CD14-positive monocyte (primary cell): ENCODE results near the gene FREM1. TPM values are rescaled to one million over a fixed set of nuclear protein-coding genes. Genes with fewer than 3 reads are reported as not detected.

Source experiments
- DNase-seq, 3 donors: peaks; one replicate each; pipeline ENCODE4 v3.0.0-alpha.2; 2011 to 2022
- H2AFZ ChIP-seq: 2 replicates; pipeline ENCODE4 v1.6.0; 2012; ENCODE audit warnings: mild to moderate bottlenecking, low read depth, low read length, inconsistent platforms; ENCODE audit not compliant: insufficient read depth, poor library complexity, severe bottlenecking
- H3K27ac ChIP-seq, 2 donors: 1 replicate in 1 of 2; 2 replicates in 1 of 2; pipeline ENCODE4 v1.5.1; 2012 to 2013; ENCODE audit warnings: low read length in 2 of 2, control low read depth in 1 of 2, inconsistent platforms in 1 of 2, low read depth in 1 of 2, mild to moderate bottlenecking in 1 of 2
- H3K27me3 ChIP-seq, 2 donors: one replicate each; pipeline versions ENCODE4 v1.6.0 to v1.6.1; 2011 to 2013; ENCODE audit warnings: low read length in 2 of 2; ENCODE audit not compliant: control insufficient read depth in 2 of 2, insufficient read depth in 2 of 2
- H3K36me3 ChIP-seq, 2 donors: replicated peaks in 1 of 2; 1 replicate in 1 of 2; 2 replicates in 1 of 2; pipeline versions ENCODE4 v1.5.1 to v1.6.1; 2012 to 2013; ENCODE audit warnings: low read length in 2 of 2, control low read depth in 1 of 2, inconsistent platforms in 1 of 2, mild to moderate bottlenecking in 1 of 2; ENCODE audit not compliant: insufficient read depth in 2 of 2, control insufficient read depth in 1 of 2
- H3K4me1 ChIP-seq, 2 donors: 1 replicate in 1 of 2; 2 replicates in 1 of 2; pipeline versions ENCODE4 v1.5.1 to v1.6.1; 2012 to 2013; ENCODE audit warnings: low read length in 2 of 2, control low read depth in 1 of 2, inconsistent platforms in 1 of 2, mild to moderate bottlenecking in 1 of 2, moderate library complexity in 1 of 2; ENCODE audit not compliant: insufficient read depth in 2 of 2, control insufficient read depth in 1 of 2
- H3K4me2 ChIP-seq: replicated peaks from 2 replicates; pipeline ENCODE3; 2012; ENCODE audit warnings: low read length, moderate library complexity, mild to moderate bottlenecking; ENCODE audit not compliant: poor library complexity, severe bottlenecking; ENCODE audit errors: extremely low read depth
- H3K4me3 ChIP-seq, 3 experiments: fragments of 200-600 bp in 1 of 3; sonication (generic) in 1 of 3; replicated peaks in 1 of 3; 1 replicate in 2 of 3; 2 replicates in 1 of 3; pipeline ENCODE4 v1.5.1; 2011 to 2013; ENCODE audit warnings: low read length in 3 of 3, mild to moderate bottlenecking in 3 of 3, control low read depth in 2 of 3, low read depth in 2 of 3, inconsistent platforms in 1 of 3, moderate library complexity in 1 of 3
- H3K79me2 ChIP-seq: 2 replicates; pipeline ENCODE4 v1.6.0; 2012; ENCODE audit warnings: mild to moderate bottlenecking, control low read depth, inconsistent platforms, low read length, moderate library complexity; ENCODE audit not compliant: insufficient read depth
- H3K9ac ChIP-seq: 2 replicates; pipeline ENCODE4 v1.6.0; 2017; ENCODE audit warnings: low read length, mild to moderate bottlenecking; ENCODE audit not compliant: insufficient read depth, poor library complexity, severe bottlenecking
- H3K9me3 ChIP-seq, 2 donors: replicated peaks in 1 of 2; 1 replicate in 1 of 2; 2 replicates in 1 of 2; pipeline versions ENCODE4 v1.5.1 to v1.6.1; 2012 to 2013; ENCODE audit warnings: low read length in 2 of 2, control low read depth in 1 of 2; ENCODE audit not compliant: control insufficient read depth in 1 of 2, insufficient read depth in 1 of 2
- H4K20me1 ChIP-seq: 2 replicates; pipeline ENCODE4 v1.6.0; 2012; ENCODE audit warnings: mild to moderate bottlenecking, low read length, control low read depth, moderate library complexity; ENCODE audit not compliant: insufficient read depth
- H3K27ac Mint-ChIP-seq, 7 donors: one replicate each; pipeline ENCODE4 v1.8.0; 2020; ENCODE audit warnings: mild to moderate bottlenecking in 7 of 7, mixed read lengths in 7 of 7, moderate library complexity in 6 of 7, inconsistent platforms in 2 of 7
- H3K27me3 Mint-ChIP-seq, 3 donors: one replicate each; pipeline ENCODE4 v1.8.0; 2021 to 2022; ENCODE audit warnings: low read depth in 3 of 3, mild to moderate bottlenecking in 3 of 3, mixed read lengths in 3 of 3, moderate library complexity in 3 of 3, inconsistent platforms in 1 of 3
- H3K36me3 Mint-ChIP-seq, 2 donors: one replicate each; pipeline ENCODE4 v1.8.0; 2020; ENCODE audit warnings: mixed read lengths in 2 of 2, inconsistent platforms in 1 of 2, mild to moderate bottlenecking in 1 of 2
- H3K4me1 Mint-ChIP-seq: one replicate; pipeline ENCODE4 v1.8.0; 2020; ENCODE audit warnings: mild to moderate bottlenecking, mixed read lengths
- H3K4me3 Mint-ChIP-seq, 2 donors: one replicate each; pipeline ENCODE4 v1.8.0; 2020; ENCODE audit warnings: mild to moderate bottlenecking in 2 of 2, mixed read lengths in 2 of 2, moderate library complexity in 1 of 2
- H3K9me3 Mint-ChIP-seq, 7 donors: one replicate each; pipeline ENCODE4 v1.8.0; 2020 to 2022; ENCODE audit warnings: mixed read lengths in 7 of 7, mild to moderate bottlenecking in 6 of 7, moderate library complexity in 6 of 7, inconsistent platforms in 2 of 7
- WGBS: methylation state at CpG from one replicate; pipeline ENCODE4 v1.1.5; 2013; ENCODE audit warnings: missing lambda C conversion rate; ENCODE audit not compliant: insufficient coverage; 5-methylcytosine and 5-hydroxymethylcytosine counted together
- intact Hi-C, 2 donors: fragments of 100-400 bp; cut with micrococcal nuclease; formaldehyde crosslinking; loops; one replicate each; pipeline versions ENCODE4 v1.15.0 to v1.15.1; 2023
- polyA plus RNA-seq, 3 donors: library from polyadenylated mRNA; depleted of rRNA in 1 of 3; unstranded in 2 of 3; stranded (reverse) in 1 of 3; fragments of 300-500 nt in 2 of 3; fragments of >200 nt in 1 of 3; fragmentation: Illumina TruSeq in 2 of 3; gene quantifications; 1 replicate in 2 of 3; 2 replicates in 1 of 3; pipeline ENCODE4 v1.2.3, GENCODE V29; 2012 to 2021
- TF ChIP-seq, protein P1 (sequence below): fragments of 200-600 bp; IDR thresholded peaks from one replicate; pipeline ENCODE4 v1.8.0; 2022; ENCODE audit warnings: antibody characterized with exemption, mild to moderate bottlenecking

Gene FREM1
- polyA plus RNA-seq, 3 donors = not detected

DNA sequence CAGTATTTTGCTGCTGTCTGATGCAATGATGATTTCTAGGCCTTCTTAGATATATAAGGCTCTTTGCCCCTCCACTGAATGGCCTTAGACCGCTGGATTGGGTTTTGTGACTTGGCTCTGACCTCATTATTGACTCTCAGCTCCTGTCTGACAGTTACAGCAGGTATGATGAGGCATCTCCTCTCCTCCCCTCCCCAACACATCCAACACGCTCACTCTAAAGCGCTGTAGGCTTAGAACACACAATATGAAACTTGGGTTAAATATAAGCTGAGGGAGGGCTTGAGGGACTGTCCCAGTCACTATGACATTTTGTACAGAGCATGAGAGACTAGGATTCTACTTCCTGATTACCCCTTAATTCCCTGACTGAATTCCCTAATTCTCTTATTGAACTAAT, 168.9 kb downstream of the FREM1 start:
- peaks cover 2 to 7% (median 3%) of the 10 kb centered on the region in 3 donors for H3K27me3 Mint-ChIP-seq

DNA sequence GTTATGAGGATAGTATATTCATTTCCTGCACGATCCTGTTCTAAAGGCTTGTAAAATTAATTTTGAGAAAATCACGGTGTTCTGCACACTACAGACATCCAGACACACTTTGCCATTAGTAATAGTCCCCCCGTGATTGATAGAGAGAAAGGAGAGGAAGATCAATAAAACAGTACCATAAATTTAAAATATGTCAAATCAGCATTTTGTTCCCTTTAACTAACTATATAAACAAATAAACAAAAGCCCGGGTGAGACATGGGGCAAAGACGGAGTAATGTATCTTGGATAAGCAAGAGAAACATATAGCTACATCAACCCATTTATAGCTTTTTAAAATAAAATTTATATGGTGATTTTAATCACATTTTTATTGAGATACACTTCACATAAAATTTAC, 177.1 kb downstream of the FREM1 start:
- DNase-seq = no peak

More for the DNA sequence above, 168.9 kb downstream of the FREM1 start:
- Mint-ChIP-seq H3K27ac (no peak overlapping the region), H3K4me1 (no peaks in the 10 kb centered on the region), H3K36me3 (no peaks in the 10 kb centered on the region), H3K9me3 (peaks cover 0 to 1% (median 0%) of the 10 kb centered on the region in 7 donors), H3K4me3 (no peak overlapping the region)
- H3K36me3 ChIP-seq = no peaks in the 10 kb centered on the region
- no peak overlapping the region for H3K27ac ChIP-seq
- TF ChIP-seq, protein P1, sequence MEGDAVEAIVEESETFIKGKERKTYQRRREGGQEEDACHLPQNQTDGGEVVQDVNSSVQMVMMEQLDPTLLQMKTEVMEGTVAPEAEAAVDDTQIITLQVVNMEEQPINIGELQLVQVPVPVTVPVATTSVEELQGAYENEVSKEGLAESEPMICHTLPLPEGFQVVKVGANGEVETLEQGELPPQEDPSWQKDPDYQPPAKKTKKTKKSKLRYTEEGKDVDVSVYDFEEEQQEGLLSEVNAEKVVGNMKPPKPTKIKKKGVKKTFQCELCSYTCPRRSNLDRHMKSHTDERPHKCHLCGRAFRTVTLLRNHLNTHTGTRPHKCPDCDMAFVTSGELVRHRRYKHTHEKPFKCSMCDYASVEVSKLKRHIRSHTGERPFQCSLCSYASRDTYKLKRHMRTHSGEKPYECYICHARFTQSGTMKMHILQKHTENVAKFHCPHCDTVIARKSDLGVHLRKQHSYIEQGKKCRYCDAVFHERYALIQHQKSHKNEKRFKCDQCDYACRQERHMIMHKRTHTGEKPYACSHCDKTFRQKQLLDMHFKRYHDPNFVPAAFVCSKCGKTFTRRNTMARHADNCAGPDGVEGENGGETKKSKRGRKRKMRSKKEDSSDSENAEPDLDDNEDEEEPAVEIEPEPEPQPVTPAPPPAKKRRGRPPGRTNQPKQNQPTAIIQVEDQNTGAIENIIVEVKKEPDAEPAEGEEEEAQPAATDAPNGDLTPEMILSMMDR = no peak
- no peak overlapping the region for H2AFZ ChIP-seq
- WGBS = no CpG with 5 or more reads among the region's 3 CpGs
- H3K4me3 ChIP-seq = no peak overlapping the region
- H4K20me1 ChIP-seq = no peaks in the 10 kb centered on the region
- H3K4me1 ChIP-seq = no peaks in the 10 kb centered on the region
- no peak for DNase-seq
- no peaks in the 10 kb centered on the region for H3K9me3 ChIP-seq
- H3K27me3 ChIP-seq = no peaks in the 10 kb centered on the region
- H3K4me2 ChIP-seq = no peak overlapping the region
- no peaks in the 10 kb centered on the region for H3K79me2 ChIP-seq
- no peak overlapping the region for H3K9ac ChIP-seq
- intact Hi-C loops = no loop called here

More for the DNA sequence above, 177.1 kb downstream of the FREM1 start:
- intact Hi-C loops = no loop called here
- Histone ChIP-seq H3K4me2 (no peak overlapping the region), H3K27ac (no peak overlapping the region), H3K36me3 (no peaks in the 10 kb centered on the region), H4K20me1 (no peaks in the 10 kb centered on the region), H3K4me1 (no peaks in the 10 kb centered on the region), H3K4me3 (no peak overlapping the region), H3K27me3 (no peaks in the 10 kb centered on the region), H2AFZ (no peak overlapping the region), H3K9me3 (no peaks in the 10 kb centered on the region), H3K79me2 (no peaks in the 10 kb centered on the region), H3K9ac (no peak overlapping the region)
- Mint-ChIP-seq H3K27me3 (peaks cover 2 to 4% (median 4%) of the 10 kb centered on the region in 3 donors), H3K9me3 (peaks cover 0 to 4% (median 4%) of the 10 kb centered on the region in 7 donors), H3K4me3 (no peak overlapping the region), H3K36me3 (no peaks in the 10 kb centered on the region), H3K27ac (no peak overlapping the region), H3K4me1 (no peaks in the 10 kb centered on the region)
- TF ChIP-seq, protein P1 = no peak
- no CpG with 5 or more reads among the region's 5 CpGs for WGBS
